CD14-positive monocyte (primary cell): ENCODE results near the gene BMX. TPM values are rescaled to one million over a fixed set of nuclear protein-coding genes. Genes with fewer than 3 reads are reported as not detected.

Experiments used
- DNase-seq, 3 donors: peaks; one replicate each; pipeline ENCODE4 v3.0.0-alpha.2; 2011 to 2022
- H2AFZ ChIP-seq: 2 replicates; pipeline ENCODE4 v1.6.0; 2012; ENCODE audit warnings: mild to moderate bottlenecking, low read depth, low read length, inconsistent platforms; ENCODE audit not compliant: insufficient read depth, poor library complexity, severe bottlenecking
- H3K27ac ChIP-seq, 2 donors: 1 replicate in 1 of 2; 2 replicates in 1 of 2; pipeline ENCODE4 v1.5.1; 2012 to 2013; ENCODE audit warnings: low read length in 2 of 2, control low read depth in 1 of 2, inconsistent platforms in 1 of 2, low read depth in 1 of 2, mild to moderate bottlenecking in 1 of 2
- H3K27me3 ChIP-seq, 2 donors: one replicate each; pipeline versions ENCODE4 v1.6.0 to v1.6.1; 2011 to 2013; ENCODE audit warnings: low read length in 2 of 2; ENCODE audit not compliant: control insufficient read depth in 2 of 2, insufficient read depth in 2 of 2
- H3K36me3 ChIP-seq, 2 donors: replicated peaks in 1 of 2; 1 replicate in 1 of 2; 2 replicates in 1 of 2; pipeline versions ENCODE4 v1.5.1 to v1.6.1; 2012 to 2013; ENCODE audit warnings: low read length in 2 of 2, control low read depth in 1 of 2, inconsistent platforms in 1 of 2, mild to moderate bottlenecking in 1 of 2; ENCODE audit not compliant: insufficient read depth in 2 of 2, control insufficient read depth in 1 of 2
- H3K4me1 ChIP-seq, 2 donors: 1 replicate in 1 of 2; 2 replicates in 1 of 2; pipeline versions ENCODE4 v1.5.1 to v1.6.1; 2012 to 2013; ENCODE audit warnings: low read length in 2 of 2, control low read depth in 1 of 2, inconsistent platforms in 1 of 2, mild to moderate bottlenecking in 1 of 2, moderate library complexity in 1 of 2; ENCODE audit not compliant: insufficient read depth in 2 of 2, control insufficient read depth in 1 of 2
- H3K4me2 ChIP-seq: replicated peaks from 2 replicates; pipeline ENCODE3; 2012; ENCODE audit warnings: low read length, moderate library complexity, mild to moderate bottlenecking; ENCODE audit not compliant: poor library complexity, severe bottlenecking; ENCODE audit errors: extremely low read depth
- H3K4me3 ChIP-seq, 3 experiments: fragments of 200-600 bp in 1 of 3; sonication (generic) in 1 of 3; replicated peaks in 1 of 3; 1 replicate in 2 of 3; 2 replicates in 1 of 3; pipeline ENCODE4 v1.5.1; 2011 to 2013; ENCODE audit warnings: low read length in 3 of 3, mild to moderate bottlenecking in 3 of 3, control low read depth in 2 of 3, low read depth in 2 of 3, inconsistent platforms in 1 of 3, moderate library complexity in 1 of 3
- H3K79me2 ChIP-seq: 2 replicates; pipeline ENCODE4 v1.6.0; 2012; ENCODE audit warnings: mild to moderate bottlenecking, control low read depth, inconsistent platforms, low read length, moderate library complexity; ENCODE audit not compliant: insufficient read depth
- H3K9ac ChIP-seq: 2 replicates; pipeline ENCODE4 v1.6.0; 2017; ENCODE audit warnings: low read length, mild to moderate bottlenecking; ENCODE audit not compliant: insufficient read depth, poor library complexity, severe bottlenecking
- H3K9me3 ChIP-seq, 2 donors: replicated peaks in 1 of 2; 1 replicate in 1 of 2; 2 replicates in 1 of 2; pipeline versions ENCODE4 v1.5.1 to v1.6.1; 2012 to 2013; ENCODE audit warnings: low read length in 2 of 2, control low read depth in 1 of 2; ENCODE audit not compliant: control insufficient read depth in 1 of 2, insufficient read depth in 1 of 2
- H4K20me1 ChIP-seq: 2 replicates; pipeline ENCODE4 v1.6.0; 2012; ENCODE audit warnings: mild to moderate bottlenecking, low read length, control low read depth, moderate library complexity; ENCODE audit not compliant: insufficient read depth
- H3K27ac Mint-ChIP-seq, 7 donors: one replicate each; pipeline ENCODE4 v1.8.0; 2020; ENCODE audit warnings: mild to moderate bottlenecking in 7 of 7, mixed read lengths in 7 of 7, moderate library complexity in 6 of 7, inconsistent platforms in 2 of 7
- H3K27me3 Mint-ChIP-seq, 3 donors: one replicate each; pipeline ENCODE4 v1.8.0; 2021 to 2022; ENCODE audit warnings: low read depth in 3 of 3, mild to moderate bottlenecking in 3 of 3, mixed read lengths in 3 of 3, moderate library complexity in 3 of 3, inconsistent platforms in 1 of 3
- H3K36me3 Mint-ChIP-seq, 2 donors: one replicate each; pipeline ENCODE4 v1.8.0; 2020; ENCODE audit warnings: mixed read lengths in 2 of 2, inconsistent platforms in 1 of 2, mild to moderate bottlenecking in 1 of 2
- H3K4me1 Mint-ChIP-seq: one replicate; pipeline ENCODE4 v1.8.0; 2020; ENCODE audit warnings: mild to moderate bottlenecking, mixed read lengths
- H3K4me3 Mint-ChIP-seq, 2 donors: one replicate each; pipeline ENCODE4 v1.8.0; 2020; ENCODE audit warnings: mild to moderate bottlenecking in 2 of 2, mixed read lengths in 2 of 2, moderate library complexity in 1 of 2
- H3K9me3 Mint-ChIP-seq, 7 donors: one replicate each; pipeline ENCODE4 v1.8.0; 2020 to 2022; ENCODE audit warnings: mixed read lengths in 7 of 7, mild to moderate bottlenecking in 6 of 7, moderate library complexity in 6 of 7, inconsistent platforms in 2 of 7
- CTCF ChIP-seq: fragments of 200-600 bp; IDR thresholded peaks from one replicate; pipeline ENCODE4 v1.8.0; 2022; ENCODE audit warnings: antibody characterized with exemption, mild to moderate bottlenecking
- WGBS: methylation state at CpG from one replicate; pipeline ENCODE4 v1.1.5; 2013; ENCODE audit warnings: missing lambda C conversion rate; ENCODE audit not compliant: insufficient coverage; 5-methylcytosine and 5-hydroxymethylcytosine counted together
- intact Hi-C, 2 donors: fragments of 100-400 bp; cut with micrococcal nuclease; formaldehyde crosslinking; loops; one replicate each; pipeline versions ENCODE4 v1.15.0 to v1.15.1; 2023
- polyA plus RNA-seq, 3 donors: library from polyadenylated mRNA; depleted of rRNA in 1 of 3; unstranded in 2 of 3; stranded (reverse) in 1 of 3; fragments of 300-500 nt in 2 of 3; fragments of >200 nt in 1 of 3; fragmentation: Illumina TruSeq in 2 of 3; gene quantifications; 1 replicate in 2 of 3; 2 replicates in 1 of 3; pipeline ENCODE4 v1.2.3, GENCODE V29; 2012 to 2021

Gene BMX
- polyA plus RNA-seq, 3 donors: 0.15 to 0.26 (median 0.22) TPM

- Mint-ChIP-seq H3K36me3 (no peaks in the 10 kb centered on the region), H3K27ac (no peak overlapping the region), H3K27me3 (peaks cover 4 to 43% (median 5%) of the 10 kb centered on the region in 3 donors), H3K9me3 (peaks cover 0 to 4% (median 0%) of the 10 kb centered on the region in 7 donors), H3K4me3 (no peak overlapping the region), H3K4me1 (peaks cover 2% of the 10 kb centered on the region)
- DNase-seq: no peak
- no peaks in the 10 kb centered on the region for H3K36me3 ChIP-seq
- no peak overlapping the region for H3K4me2 ChIP-seq
- H3K79me2 ChIP-seq: no peaks in the 10 kb centered on the region
- H3K9ac ChIP-seq: no peak overlapping the region
- peaks cover 0 to 69% of the 10 kb centered on the region in 2 donors for H3K27me3 ChIP-seq
- H3K9me3 ChIP-seq: no peaks in the 10 kb centered on the region
- H3K4me1 ChIP-seq: no peaks in the 10 kb centered on the region
- intact Hi-C loops: no loop called here
- no peak overlapping the region for H3K4me3 ChIP-seq
- TF ChIP-seq CTCF: no peak
- H4K20me1 ChIP-seq: no peaks in the 10 kb centered on the region
- no peak overlapping the region for H3K27ac ChIP-seq
- no peak overlapping the region for H2AFZ ChIP-seq
- WGBS: no CpG with 5 or more reads among the region's 3 CpGs
These were observed 101.3 kb downstream of the BMX start for GRCh38 chrX:15601932-15602331.

GRCh38 chrX:15602761-15603160, 102.2 kb downstream of the BMX start:
- H3K4me2 ChIP-seq: no peak overlapping the region
- peaks cover 5% of the 10 kb centered on the region for H3K4me1 Mint-ChIP-seq
- no peaks in the 10 kb centered on the region for H3K4me1 ChIP-seq
- no peaks in the 10 kb centered on the region for H3K79me2 ChIP-seq
- no peaks in the 10 kb centered on the region for H3K36me3 Mint-ChIP-seq
- no peak overlapping the region for H3K4me3 ChIP-seq
- no peaks in the 10 kb centered on the region for H4K20me1 ChIP-seq
- H3K9me3 ChIP-seq: no peaks in the 10 kb centered on the region
- no peak overlapping the region for H3K4me3 Mint-ChIP-seq
- no peak overlapping the region for H3K27ac ChIP-seq
- no peak overlapping the region for H3K9ac ChIP-seq
- no peak for TF ChIP-seq CTCF
- intact Hi-C loops: no loop called here
- WGBS: no CpG with 5 or more reads among the region's 5 CpGs
- H3K27ac Mint-ChIP-seq: no peak overlapping the region
- peaks cover 4 to 46% (median 5%) of the 10 kb centered on the region in 3 donors for H3K27me3 Mint-ChIP-seq
- H3K36me3 ChIP-seq: no peaks in the 10 kb centered on the region
- no peak for DNase-seq
- H3K9me3 Mint-ChIP-seq: peaks cover 0 to 3% (median 0%) of the 10 kb centered on the region in 7 donors
- no peak overlapping the region for H2AFZ ChIP-seq
- peaks cover 0 to 65% of the 10 kb centered on the region in 2 donors for H3K27me3 ChIP-seq
